Breast epithelium (tissue), 4 donors: ENCODE measurements around the gene STRN4. TPM values are rescaled to one million over a fixed set of nuclear protein-coding genes. Genes with fewer than 3 reads are reported as not detected.
A peak's percentile ranks its signal among the peaks of the same experiment; 100 is the strongest.

Experiments
- DNase-seq, 2 donors: peaks; one replicate each; pipeline ENCODE4 v3.0.0-alpha.2; 2019; ENCODE audit warnings: low spot score in 2 of 2
- H3K27ac ChIP-seq, 2 donors: fragments of 200-600 bp; sonication (generic) in 1 of 2; one replicate each; pipeline ENCODE4 v1.5.1; 2016 to 2019; ENCODE audit warnings: mild to moderate bottlenecking in 1 of 2
- H3K27me3 ChIP-seq, 2 donors: fragments of 200-600 bp; sonication (generic) in 1 of 2; one replicate each; pipeline versions ENCODE4 v1.5.1 to v1.6.0; 2017 to 2019; ENCODE audit warnings: control low read depth in 1 of 2, mild to moderate bottlenecking in 1 of 2
- H3K36me3 ChIP-seq: fragments of 200-600 bp; one replicate; pipeline ENCODE4 v1.5.1; 2019
- H3K4me1 ChIP-seq, 2 donors: fragments of 200-600 bp; sonication (generic); one replicate each; pipeline ENCODE4 v1.5.1; 2016 to 2019; ENCODE audit warnings: control low read depth in 1 of 2
- H3K4me3 ChIP-seq, 3 donors: fragments of 200-600 bp; sonication (generic); 1 replicate in 2 of 3; 2 replicates in 1 of 3; pipeline ENCODE4 v1.5.1; 2016 to 2019; ENCODE audit warnings: mild to moderate bottlenecking in 3 of 3, moderate library complexity in 2 of 3
- H3K9me3 ChIP-seq, 2 donors: fragments of 200-600 bp; sonication (generic) in 1 of 2; one replicate each; pipeline ENCODE4 v1.5.1; 2016 to 2019; ENCODE audit warnings: control low read depth in 1 of 2
- CTCF ChIP-seq, 3 donors: fragments of 450-650 bp; IDR thresholded peaks; one replicate each; pipeline ENCODE4 v1.5.1; 2016 to 2017; ENCODE audit warnings: antibody characterized with exemption in 3 of 3, mild to moderate bottlenecking in 3 of 3, moderate library complexity in 3 of 3
- POLR2A ChIP-seq: fragments of 450-650 bp; IDR thresholded peaks from one replicate; pipeline ENCODE4 v1.6.1; 2016; ENCODE audit warnings: antibody characterized with exemption, mild to moderate bottlenecking, moderate library complexity
- POLR2AphosphoS5 ChIP-seq, 3 donors: sonication (generic); formaldehyde crosslinking; IDR thresholded peaks; one replicate each; pipeline ENCODE4 v1.6.1; 2017; ENCODE audit warnings: antibody characterized with exemption in 3 of 3
- intact Hi-C: fragments of 100-400 bp; cut with DNase I; formaldehyde crosslinking; loops from one replicate; pipeline ENCODE4 v1.15.1; 2023; ENCODE audit warnings: low total_unique reads
- total RNA-seq, 3 donors: library from RNA; depleted of rRNA; stranded (reverse); fragments of >200 nt; gene quantifications; one replicate each; pipeline ENCODE4 v1.1.0, GENCODE V29; 2016

The STRN4 gene
- total RNA-seq, 3 donors from 2014 or later = 45.0 to 57.0 (median 53.7) TPM

GRCh38 chr19:46737298-46737654 is 9.0 kb downstream of the STRN4 start:
- peak overlapping the region; percentile 17 to 40 for H3K27ac ChIP-seq
- peaks cover 6% of the 10 kb centered on the region for H3K36me3 ChIP-seq
- H3K9me3 ChIP-seq = no peaks in the 10 kb centered on the region
- DNase-seq = no peak
- H3K27me3 ChIP-seq = no peaks in the 10 kb centered on the region
- TF ChIP-seq CTCF (IDR thresholded peaks at IDR 0.05) (no peak), POLR2AphosphoS5 (IDR thresholded peaks at IDR 0.05) (no peak), POLR2A (no peak)
- no peaks in the 10 kb centered on the region for H3K4me1 ChIP-seq
- H3K4me3 ChIP-seq = no peak overlapping the region
- intact Hi-C loops = no loop called here

GRCh38 chr19:46736531-46737297 is 9.5 kb downstream of the STRN4 start:
- peak overlapping the region; percentile 17 to 40 for H3K27ac ChIP-seq
- DNase-seq = no peak
- H3K4me1 ChIP-seq = no peaks in the 10 kb centered on the region
- H3K9me3 ChIP-seq = no peaks in the 10 kb centered on the region
- H3K27me3 ChIP-seq = no peaks in the 10 kb centered on the region
- H3K36me3 ChIP-seq = peaks cover 6% of the 10 kb centered on the region
- H3K4me3 ChIP-seq = no peak overlapping the region
- TF ChIP-seq POLR2AphosphoS5 (IDR thresholded peaks at IDR 0.05) (no peak), POLR2A (no peak), CTCF (IDR thresholded peaks at IDR 0.05) (no peak)
- intact Hi-C loops = no loop called here

GRCh38 chr19:46733690-46734292 is 12.5 kb downstream of the STRN4 start:
- intact Hi-C loops = no loop called here
- DNase-seq = no peak
- Histone ChIP-seq H3K4me3 (no peak overlapping the region), H3K27me3 (no peaks in the 10 kb centered on the region), H3K9me3 (no peaks in the 10 kb centered on the region), H3K27ac (no peak overlapping the region), H3K4me1 (no peaks in the 10 kb centered on the region), H3K36me3 (peaks cover 10% of the 10 kb centered on the region)
- TF ChIP-seq POLR2A (no peak), POLR2AphosphoS5 (IDR thresholded peaks at IDR 0.05) (no peak), CTCF (IDR thresholded peaks at IDR 0.05) (no peak)

GRCh38 chr19:46732966-46733689 is 13.1 kb downstream of the STRN4 start:
- no peaks in the 10 kb centered on the region for H3K4me1 ChIP-seq
- no peaks in the 10 kb centered on the region for H3K9me3 ChIP-seq
- H3K27ac ChIP-seq = no peak overlapping the region
- intact Hi-C loops = no loop called here
- H3K36me3 ChIP-seq = peaks cover 10% of the 10 kb centered on the region
- H3K27me3 ChIP-seq = no peaks in the 10 kb centered on the region
- H3K4me3 ChIP-seq = no peak overlapping the region
- DNase-seq = no peak
- TF ChIP-seq CTCF (IDR thresholded peaks at IDR 0.05) (no peak), POLR2AphosphoS5 (IDR thresholded peaks at IDR 0.05) (no peak), POLR2A (no peak)
